ENCODE results near the gene ARL3.

DNA sequence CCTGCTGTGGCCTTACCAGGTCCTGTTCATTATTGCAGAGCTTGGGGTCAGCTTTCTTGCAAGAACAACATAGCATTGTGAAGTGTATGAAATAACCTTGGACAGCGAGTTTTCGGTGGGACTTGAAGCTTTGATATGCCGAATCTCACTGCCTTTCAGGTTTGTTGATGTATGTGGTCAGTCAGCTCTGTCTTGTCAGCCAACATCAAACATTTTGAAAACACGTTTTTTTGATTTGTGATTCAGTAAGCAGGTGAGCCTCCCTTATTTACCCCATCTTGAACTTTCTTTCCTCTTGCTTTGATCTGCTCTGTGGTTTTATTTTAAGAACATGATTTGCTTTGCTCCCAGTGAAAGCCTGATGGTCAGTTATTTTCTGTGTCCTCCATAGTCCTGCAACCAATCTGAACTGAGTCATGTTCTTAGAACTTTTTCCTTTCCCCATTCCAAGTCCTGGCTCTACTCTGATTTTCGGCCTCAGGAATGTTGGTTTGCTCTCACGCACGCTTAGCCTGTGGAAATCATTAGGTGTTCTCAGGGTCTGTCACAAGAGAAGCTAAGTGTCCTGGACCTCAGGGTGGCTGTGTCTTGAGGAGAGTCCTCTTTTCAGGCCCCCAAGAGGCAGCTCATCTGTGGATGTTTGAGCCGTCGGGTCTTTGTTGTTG, 38.2 kb upstream of the ARL3 start:
- TF ChIP-seq POLR2A (IDR thresholded peaks at IDR 0.05; ENCODE audit: low read length) (no peak), GATA1 (IDR thresholded peaks at IDR 0.05; ENCODE audit: low read depth, low read length) (no peak)

Data from erythroblast (primary cell).